HG03064 (cell line): ENCODE data around the gene CFDP1.

Experiments used
- ATAC-seq: cut with Tn5 transposase; IDR thresholded peaks from one replicate; pipeline ENCODE4 v1.9.1; 2021; ENCODE audit warnings: low read depth; ENCODE audit not compliant: unreplicated experiment

Gene CFDP1

GRCh38 chr16:75377729-75378386 is 55.4 kb downstream of the CFDP1 start:
- ATAC-seq = no peak

GRCh38 chr16:75376475-75377161 is 56.7 kb downstream of the CFDP1 start:
- no peak for ATAC-seq

GRCh38 chr16:75374388-75374787 is 58.9 kb downstream of the CFDP1 start:
- ATAC-seq = no peak

GRCh38 chr16:75372236-75372856 is 61.0 kb downstream of the CFDP1 start:
- no peak for ATAC-seq

- ATAC-seq = no peak
Observed at GRCh38 chr16:75371171-75371570, 62.1 kb downstream of the CFDP1 start.

- ATAC-seq = no peak
Observed at GRCh38 chr16:75364286-75364791, 69.0 kb downstream of the CFDP1 start.

GRCh38 chr16:75362846-75363245 is 70.5 kb downstream of the CFDP1 start:
- no peak for ATAC-seq

- no peak for ATAC-seq
Observed at GRCh38 chr16:75361936-75362335, 71.4 kb downstream of the CFDP1 start.

GRCh38 chr16:75354170-75354569 is 79.1 kb downstream of the CFDP1 start:
- no peak for ATAC-seq

- ATAC-seq = no peak
Observed at GRCh38 chr16:75351183-75351582, 82.1 kb downstream of the CFDP1 start.

GRCh38 chr16:75345711-75346110 is 87.6 kb downstream of the CFDP1 start:
- no peak for ATAC-seq

GRCh38 chr16:75343941-75344340 is 89.4 kb downstream of the CFDP1 start:
- no peak for ATAC-seq

GRCh38 chr16:75343286-75343685 is 90.0 kb downstream of the CFDP1 start:
- no peak for ATAC-seq

- no peak for ATAC-seq
Observed at GRCh38 chr16:75342308-75342811, 90.9 kb downstream of the CFDP1 start.

GRCh38 chr16:75341564-75342307 is 91.6 kb downstream of the CFDP1 start:
- ATAC-seq = no peak

GRCh38 chr16:75340741-75341491 is 92.4 kb downstream of the CFDP1 start:
- ATAC-seq = no peak

GRCh38 chr16:75337430-75337829 is 95.9 kb downstream of the CFDP1 start:
- ATAC-seq = no peak

- no peak for ATAC-seq
Observed at GRCh38 chr16:75336521-75336920, 96.8 kb downstream of the CFDP1 start.

- ATAC-seq = no peak
Observed at GRCh38 chr16:75333721-75334163, 99.6 kb downstream of the CFDP1 start.

- no peak for ATAC-seq
Observed at GRCh38 chr16:75329943-75330342, 103.4 kb downstream of the CFDP1 start.
